Body of pancreas (tissue), 4 donors: ENCODE data around the gene SMYD1. TPM values are rescaled to one million over a fixed set of nuclear protein-coding genes. Genes with fewer than 3 reads are reported as not detected.

Experiments
- ATAC-seq: fragments of 150-250 bp; one replicate; pipeline ENCODE4 v1.9.1; 2016
- DNase-seq, 4 donors: peaks; one replicate each; pipeline ENCODE4 v3.0.0-alpha.2; 2019
- H3K27ac ChIP-seq, 4 donors: fragments of 200-600 bp; sonication (generic); 1 replicate in 3 of 4; 2 replicates in 1 of 4; pipeline versions ENCODE4 v1.5.1 to v1.6.1; 2016 to 2019; ENCODE audit warnings: mild to moderate bottlenecking in 1 of 4, mixed read lengths in 1 of 4, moderate library complexity in 1 of 4
- H3K27me3 ChIP-seq, 2 donors: fragments of 200-600 bp; sonication (generic); one replicate each; pipeline ENCODE4 v1.6.0; 2016; ENCODE audit warnings: mild to moderate bottlenecking in 1 of 2
- H3K36me3 ChIP-seq, 2 donors: fragments of 200-600 bp; sonication (generic); replicated peaks in 1 of 2; 2 replicates each; pipeline ENCODE4 v1.5.1; 2016; ENCODE audit warnings: low read depth in 2 of 2; ENCODE audit not compliant: insufficient read depth in 1 of 2
- H3K4me1 ChIP-seq: fragments of 200-600 bp; sonication (generic); one replicate; pipeline ENCODE4 v1.6.0; 2016
- H3K4me3 ChIP-seq, 2 donors: fragments of 200-600 bp; sonication (generic); 1 replicate in 1 of 2; 2 replicates in 1 of 2; pipeline ENCODE4 v1.5.1; 2016 to 2019
- H3K9me3 ChIP-seq, 3 donors: fragments of 200-600 bp; sonication (generic); 1 replicate in 2 of 3; 2 replicates in 1 of 3; pipeline ENCODE4 v1.5.1; 2016
- POLR2A ChIP-seq, 3 donors: fragments of 450-650 bp; IDR thresholded peaks; one replicate each; pipeline ENCODE4 v1.6.1; 2016; ENCODE audit warnings: antibody characterized with exemption in 3 of 3, mild to moderate bottlenecking in 2 of 3
- WGBS, 2 donors: methylation state at CpG; one replicate each; pipeline ENCODE4 v1.1.5; 2017; 5-methylcytosine and 5-hydroxymethylcytosine counted together
- intact Hi-C: fragments of 100-400 bp; cut with DNase I; formaldehyde crosslinking; loops from one replicate; pipeline ENCODE4 v1.15.1; 2023
- total RNA-seq, 2 donors: library from RNA; depleted of rRNA; stranded (reverse); fragments of >200 nt; gene quantifications; one replicate each; pipeline ENCODE4 v1.1.0, GENCODE V29; 2016
- TF ChIP-seq, protein P1 (sequence below), 7 experiments: fragments of 450-650 bp in 4 of 7; fragments of 200-600 bp in 3 of 7; sonication (generic) in 3 of 7; IDR thresholded peaks; one replicate each; pipeline ENCODE4 v1.5.1; 2016 to 2019; ENCODE audit warnings: antibody characterized with exemption in 7 of 7

The SMYD1 gene
- total RNA-seq, 2 donors from 2014 or later, result not detected

DNA sequence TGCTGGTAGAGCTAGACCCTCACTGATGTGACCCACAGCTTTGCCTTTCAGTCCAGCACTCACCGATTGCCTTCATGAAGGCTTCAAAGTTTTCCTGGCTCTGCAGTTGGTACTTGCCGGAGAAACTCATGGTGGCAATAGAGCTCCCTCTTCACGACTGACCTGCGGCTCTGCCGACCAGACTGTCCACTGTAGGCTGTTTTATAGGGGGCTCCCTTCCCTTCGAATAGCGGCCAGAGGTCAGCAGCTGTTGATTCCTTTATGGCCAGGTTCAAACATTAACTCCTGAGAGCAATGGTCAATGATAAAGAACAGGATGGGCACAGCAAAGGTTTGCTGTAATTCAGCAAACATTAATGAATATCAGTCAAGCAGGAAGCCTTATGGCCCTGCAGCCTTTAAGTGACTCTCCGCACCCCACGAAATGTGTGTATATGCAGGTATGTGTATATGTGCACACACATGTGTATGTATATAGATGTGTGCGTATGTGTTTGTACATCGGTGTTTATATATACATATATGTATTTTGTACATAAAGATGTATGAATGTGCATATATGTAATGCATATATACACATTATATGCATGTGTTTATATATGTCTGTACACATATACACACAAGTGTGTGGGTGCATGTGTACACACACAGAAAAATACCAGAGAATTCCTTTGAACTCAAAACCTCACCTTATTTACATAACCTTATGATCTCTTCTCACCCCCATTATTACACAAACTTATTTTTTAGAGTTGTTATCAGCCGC is 60.4 kb downstream of the SMYD1 start, which contains the start of gene FABP1:
TSS of gene FABP1 (minus strand) at position 175 of the 766 bp plus-strand sequence. CDS start at position 130, 45 bp downstream.
- H3K9me3 ChIP-seq, result no peaks in the 10 kb centered on the region
- WGBS, 2 donors, result 65 to 67% methylated on average over 9 to 12 of the region's 12 CpGs
- no peaks in the 10 kb centered on the region for H3K4me1 ChIP-seq
- intact Hi-C loops, result no loop called here
- H3K4me3 ChIP-seq, result no peak within 1 kb of the TSS
- ATAC-seq (no peak), DNase-seq (no peak)
- H3K27ac ChIP-seq, result no peak within 1 kb of the TSS
- no peaks in the 10 kb centered on the region for H3K27me3 ChIP-seq
- no peaks in the 10 kb centered on the region for H3K36me3 ChIP-seq
- TF ChIP-seq, protein P1, sequence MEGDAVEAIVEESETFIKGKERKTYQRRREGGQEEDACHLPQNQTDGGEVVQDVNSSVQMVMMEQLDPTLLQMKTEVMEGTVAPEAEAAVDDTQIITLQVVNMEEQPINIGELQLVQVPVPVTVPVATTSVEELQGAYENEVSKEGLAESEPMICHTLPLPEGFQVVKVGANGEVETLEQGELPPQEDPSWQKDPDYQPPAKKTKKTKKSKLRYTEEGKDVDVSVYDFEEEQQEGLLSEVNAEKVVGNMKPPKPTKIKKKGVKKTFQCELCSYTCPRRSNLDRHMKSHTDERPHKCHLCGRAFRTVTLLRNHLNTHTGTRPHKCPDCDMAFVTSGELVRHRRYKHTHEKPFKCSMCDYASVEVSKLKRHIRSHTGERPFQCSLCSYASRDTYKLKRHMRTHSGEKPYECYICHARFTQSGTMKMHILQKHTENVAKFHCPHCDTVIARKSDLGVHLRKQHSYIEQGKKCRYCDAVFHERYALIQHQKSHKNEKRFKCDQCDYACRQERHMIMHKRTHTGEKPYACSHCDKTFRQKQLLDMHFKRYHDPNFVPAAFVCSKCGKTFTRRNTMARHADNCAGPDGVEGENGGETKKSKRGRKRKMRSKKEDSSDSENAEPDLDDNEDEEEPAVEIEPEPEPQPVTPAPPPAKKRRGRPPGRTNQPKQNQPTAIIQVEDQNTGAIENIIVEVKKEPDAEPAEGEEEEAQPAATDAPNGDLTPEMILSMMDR (IDR thresholded peaks at IDR 0.05), result no peak
- TF ChIP-seq POLR2A (IDR thresholded peaks at IDR 0.05), result no peak

DNA sequence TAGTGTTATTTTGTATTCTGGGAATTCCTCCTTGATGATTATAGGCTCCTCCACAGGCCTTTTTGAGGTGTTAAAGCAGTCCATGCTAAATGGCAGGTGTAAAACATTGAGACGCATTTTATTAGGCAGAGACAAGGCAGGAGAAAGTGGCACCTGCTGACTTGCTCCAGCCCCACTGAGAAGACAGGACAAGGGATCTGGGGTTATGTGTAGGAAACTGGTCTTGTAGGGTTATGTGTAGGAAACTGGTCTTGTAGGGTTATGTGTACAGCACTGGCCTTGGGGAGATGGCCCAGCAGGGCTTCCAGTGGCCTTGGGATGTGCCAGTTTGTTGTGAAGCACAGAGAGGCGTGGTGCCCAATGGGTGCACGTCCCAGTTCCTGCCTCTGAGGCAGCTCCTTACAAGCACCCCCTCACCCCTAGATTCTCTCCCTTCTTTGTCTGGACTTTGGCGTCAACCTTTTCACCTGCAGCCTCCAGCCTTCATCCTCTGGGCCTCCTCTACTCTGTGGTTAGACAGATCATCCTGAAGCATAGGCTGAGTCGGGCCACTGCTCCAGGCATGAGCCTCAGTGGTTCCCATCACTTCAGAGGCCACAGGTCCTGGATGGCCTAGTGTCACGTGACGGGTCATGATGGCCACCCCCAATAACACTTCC is 61.2 kb downstream of the SMYD1 start:
- intact Hi-C loops, result no loop called here
- 89 to 90% methylated on average over 7 of the region's 7 CpGs for WGBS, 2 donors
- Histone ChIP-seq H3K27me3 (no peaks in the 10 kb centered on the region), H3K4me1 (no peaks in the 10 kb centered on the region), H3K9me3 (no peaks in the 10 kb centered on the region), H3K27ac (no peak overlapping the region), H3K4me3 (no peak overlapping the region), H3K36me3 (no peaks in the 10 kb centered on the region)
- ATAC-seq (no peak), DNase-seq (no peak)
- no peak for TF ChIP-seq POLR2A (IDR thresholded peaks at IDR 0.05)
- TF ChIP-seq, protein P1 (IDR thresholded peaks at IDR 0.05), result no peak

DNA sequence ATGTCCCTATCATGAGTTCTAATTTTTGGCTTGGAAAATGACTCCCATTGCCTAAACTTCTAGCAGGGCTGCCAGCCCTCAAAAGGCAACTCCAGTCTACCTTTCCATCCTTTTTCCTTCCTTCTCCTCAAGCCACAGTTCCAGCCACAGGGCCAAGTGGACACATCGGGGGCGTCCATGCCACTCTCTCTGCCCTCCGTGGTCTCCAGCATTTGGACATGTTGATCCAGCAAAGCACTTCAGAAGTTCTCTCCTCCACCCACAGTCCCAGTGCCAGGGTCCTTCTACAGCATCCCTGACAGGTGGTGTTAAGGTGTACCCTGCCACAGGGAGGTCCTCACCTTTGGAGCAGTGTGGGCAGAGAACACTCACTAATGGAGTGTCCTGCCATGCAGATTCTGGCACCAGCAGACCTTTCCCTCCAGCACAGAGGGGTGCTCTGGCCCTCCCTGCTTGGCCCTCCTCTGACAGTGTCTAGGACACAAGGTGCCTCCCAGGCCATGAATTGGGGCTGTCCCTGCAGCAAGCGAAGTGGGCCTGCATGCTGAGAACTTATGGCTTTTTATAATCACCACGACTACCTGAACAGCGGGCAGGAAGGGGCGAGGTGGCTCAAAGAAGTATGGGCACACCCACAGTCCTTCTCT is 61.8 kb downstream of the SMYD1 start:
- DNase-seq (no peak), ATAC-seq (no peak)
- no peaks in the 10 kb centered on the region for H3K9me3 ChIP-seq
- WGBS, 2 donors, result 84 to 86% methylated on average over 5 to 7 of the region's 7 CpGs
- no peaks in the 10 kb centered on the region for H3K36me3 ChIP-seq
- H3K4me1 ChIP-seq, result no peaks in the 10 kb centered on the region
- H3K4me3 ChIP-seq, result no peak overlapping the region
- no peaks in the 10 kb centered on the region for H3K27me3 ChIP-seq
- no peak overlapping the region for H3K27ac ChIP-seq
- TF ChIP-seq POLR2A (IDR thresholded peaks at IDR 0.05), result no peak
- TF ChIP-seq, protein P1 (IDR thresholded peaks at IDR 0.05), result no peak
- intact Hi-C loops, result no loop called here

DNA sequence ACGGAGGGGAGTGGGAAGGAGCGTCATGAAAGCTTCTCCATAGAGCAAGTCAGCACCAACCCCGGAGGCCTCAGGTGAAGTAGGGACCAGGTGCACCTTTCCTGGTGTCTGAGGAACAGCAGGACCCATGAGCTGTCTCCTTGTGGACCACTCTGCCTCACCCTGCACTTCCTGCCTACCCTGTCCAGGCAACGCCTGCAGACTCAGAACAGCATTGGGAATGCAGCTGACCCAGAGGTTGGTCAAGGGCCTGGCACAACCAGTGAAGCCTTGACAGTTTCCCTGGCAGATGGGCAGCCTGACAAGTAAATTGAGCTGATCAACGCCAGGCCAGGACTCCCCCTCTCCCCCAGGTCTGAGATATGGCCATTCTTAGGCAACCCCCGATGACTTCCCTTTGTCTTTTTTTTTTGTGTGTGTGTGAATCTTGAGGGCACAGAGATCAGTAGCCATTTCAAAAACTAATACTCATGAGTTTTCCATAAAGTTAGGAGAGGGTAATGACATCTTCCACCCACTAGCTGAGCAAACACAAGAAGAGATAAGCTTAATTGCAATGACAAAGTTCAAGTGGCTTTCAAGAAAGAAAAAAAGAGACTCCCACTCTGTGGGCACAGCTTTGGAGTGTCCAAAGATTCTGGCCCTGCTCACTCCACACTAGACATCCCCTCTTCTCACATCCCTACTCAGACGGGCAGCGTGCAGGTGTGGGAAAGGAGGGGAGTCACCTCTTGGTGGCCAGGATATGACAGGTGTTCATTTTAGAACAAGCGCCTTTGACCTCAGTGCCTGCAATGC is 63.8 kb downstream of the SMYD1 start:
- intact Hi-C loops, result no loop called here
- Histone ChIP-seq H3K9me3 (no peaks in the 10 kb centered on the region), H3K4me3 (no peak overlapping the region), H3K36me3 (no peaks in the 10 kb centered on the region), H3K27me3 (no peaks in the 10 kb centered on the region), H3K4me1 (no peaks in the 10 kb centered on the region), H3K27ac (no peak overlapping the region)
- ATAC-seq, result no peak
- no peak for DNase-seq
- no peak for TF ChIP-seq POLR2A (IDR thresholded peaks at IDR 0.05)
- TF ChIP-seq, protein P1 (IDR thresholded peaks at IDR 0.05), result no peak
- 74 to 76% methylated on average over 7 to 9 of the region's 9 CpGs for WGBS, 2 donors
